IgD-negative memory B cell (primary cell): Measurements from ENCODE around the gene DCANP1. TPM values are rescaled to one million over a fixed set of nuclear protein-coding genes. Genes with fewer than 3 reads are reported as not detected.
A peak's percentile ranks its signal among the peaks of the same experiment; 100 is the strongest.

Experiments used
- H3K27ac Mint-ChIP-seq, 3 donors: one replicate each; pipeline ENCODE4 v1.8.0; 2020 to 2022; ENCODE audit warnings: mild to moderate bottlenecking in 3 of 3, mixed read lengths in 3 of 3, moderate library complexity in 1 of 3
- H3K27me3 Mint-ChIP-seq: one replicate; pipeline ENCODE4 v1.8.0; 2021; ENCODE audit warnings: mixed read lengths
- H3K36me3 Mint-ChIP-seq: one replicate; pipeline ENCODE4 v1.8.0; 2020; ENCODE audit warnings: mild to moderate bottlenecking, mixed read lengths
- H3K4me1 Mint-ChIP-seq, 3 donors: one replicate each; pipeline ENCODE4 v1.8.0; 2020 to 2022; ENCODE audit warnings: mixed read lengths in 3 of 3, mild to moderate bottlenecking in 1 of 3
- H3K4me3 Mint-ChIP-seq, 4 donors: one replicate each; pipeline ENCODE4 v1.8.0; 2020 to 2022; ENCODE audit warnings: mild to moderate bottlenecking in 4 of 4, mixed read lengths in 4 of 4, moderate library complexity in 3 of 4
- H3K9me3 Mint-ChIP-seq, 3 donors: one replicate each; pipeline ENCODE4 v1.8.0; 2020 to 2021; ENCODE audit warnings: mixed read lengths in 3 of 3, mild to moderate bottlenecking in 1 of 3
- polyA plus RNA-seq: library from polyadenylated mRNA; unstranded; fragments of 300-500 nt; fragmentation: Illumina TruSeq; gene quantifications from one replicate; pipeline ENCODE4 v1.2.3, GENCODE V29; 2021

DCANP1 gene
- polyA plus RNA-seq, 1 donor from 2014 or later = not detected

DNA sequence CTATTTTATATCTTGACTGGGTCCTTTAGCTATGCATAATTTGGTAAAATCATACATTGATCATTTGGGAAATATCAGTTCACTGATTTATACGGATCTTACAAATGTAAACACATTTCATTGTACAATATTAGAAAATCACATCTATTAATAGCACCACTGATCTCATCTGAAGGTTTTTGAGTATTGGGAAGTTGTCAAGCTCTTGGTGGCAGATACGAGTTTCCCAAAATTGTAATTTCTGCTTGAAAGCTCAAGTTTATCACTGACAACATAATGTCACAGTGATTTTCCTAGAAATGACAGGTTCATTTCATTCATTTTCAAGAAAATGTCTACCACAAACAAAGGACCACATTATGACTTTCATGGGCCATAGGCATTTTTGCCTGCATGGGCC is 45.1 kb downstream of the DCANP1 start:
- H3K9me3 Mint-ChIP-seq = peaks cover 0 to 3% (median 0%) of the 10 kb centered on the region in 3 donors
- no peaks in the 10 kb centered on the region for H3K36me3 Mint-ChIP-seq
- peak overlapping the region in 1 of 4 donors; percentile 63 for H3K4me3 Mint-ChIP-seq
- peaks cover 5% of the 10 kb centered on the region for H3K27me3 Mint-ChIP-seq
- peaks cover 5 to 18% (median 9%) of the 10 kb centered on the region in 3 donors for H3K4me1 Mint-ChIP-seq
- peak overlapping the region in 1 of 3 donors; percentile 93 for H3K27ac Mint-ChIP-seq

- peak overlapping the region in 3 of 4 donors; percentile 72 to 94 (median 93) for H3K4me3 Mint-ChIP-seq
- H3K27me3 Mint-ChIP-seq = peaks cover 5% of the 10 kb centered on the region
- peaks cover 5 to 22% (median 13%) of the 10 kb centered on the region in 3 donors for H3K4me1 Mint-ChIP-seq
- H3K36me3 Mint-ChIP-seq = no peaks in the 10 kb centered on the region
- peak overlapping the region in 2 of 3 donors; percentile 85 to 93 for H3K27ac Mint-ChIP-seq
- peaks cover 0 to 3% (median 0%) of the 10 kb centered on the region in 3 donors for H3K9me3 Mint-ChIP-seq
Measured at GRCh38 chr5:135400866-135401265, 46.3 kb downstream of the DCANP1 start.

DNA sequence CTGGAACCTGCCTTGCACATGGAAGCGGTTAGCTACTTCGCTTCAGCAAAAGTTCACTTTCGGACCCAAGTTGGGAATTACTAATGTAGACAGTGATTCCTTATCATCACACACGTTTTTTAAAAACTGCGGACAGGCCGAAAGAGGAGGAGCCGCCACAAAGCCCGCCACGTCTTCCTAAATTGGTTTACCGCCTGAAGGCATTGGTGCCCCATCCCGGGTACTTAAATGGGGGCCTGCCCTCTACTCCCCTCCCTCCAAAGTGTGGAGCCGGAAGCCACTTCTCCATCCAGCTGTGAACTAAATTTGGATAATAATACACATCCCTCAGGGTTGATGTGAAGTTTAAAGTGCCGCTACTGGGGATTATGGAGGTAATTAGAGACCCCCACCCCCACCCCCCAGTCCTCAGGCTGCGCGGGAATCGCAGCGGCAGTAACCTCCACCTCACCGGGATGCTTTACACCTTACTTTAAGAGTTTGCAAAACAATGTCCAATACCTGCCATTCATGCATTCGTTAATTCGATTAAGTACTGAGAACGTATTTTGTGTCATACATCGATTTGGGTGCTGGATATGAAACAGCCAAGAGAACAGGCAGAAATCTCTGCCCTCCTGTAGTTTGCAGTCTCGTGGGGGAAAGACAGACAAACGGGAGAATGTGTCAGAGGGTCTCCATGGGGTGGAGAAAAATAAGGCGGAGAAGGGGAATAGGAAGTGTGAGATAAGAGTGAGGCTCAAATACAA is 47.2 kb downstream of the DCANP1 start:
- H3K27ac Mint-ChIP-seq = peak overlapping the region; percentile 85 to 93 (median 89)
- peaks cover 9 to 29% (median 20%) of the 10 kb centered on the region in 3 donors for H3K4me1 Mint-ChIP-seq
- peaks cover 0 to 1% (median 0%) of the 10 kb centered on the region in 3 donors for H3K9me3 Mint-ChIP-seq
- no peaks in the 10 kb centered on the region for H3K36me3 Mint-ChIP-seq
- peak overlapping the region; percentile 83 to 96 (median 94) for H3K4me3 Mint-ChIP-seq
- peaks cover 4% of the 10 kb centered on the region for H3K27me3 Mint-ChIP-seq

GRCh38 chr5:135398855-135399793 is 48.0 kb downstream of the DCANP1 start, which contains the start of gene MACROH2A1:
Gene MACROH2A1 (minus strand): TSS chr5:135399231. CDS start chr5:135389093, 10,138 bp downstream.
- H3K27ac Mint-ChIP-seq = peak within 1 kb of the TSS; percentile 87 to 93 (median 89)
- H3K4me1 Mint-ChIP-seq = peaks cover 12 to 34% (median 25%) of the 10 kb centered on the region in 3 donors
- no peaks in the 10 kb centered on the region for H3K9me3 Mint-ChIP-seq
- peak within 1 kb of the TSS; percentile 83 to 96 (median 94) for H3K4me3 Mint-ChIP-seq
- no peaks in the 10 kb centered on the region for H3K36me3 Mint-ChIP-seq
- peaks cover 4% of the 10 kb centered on the region for H3K27me3 Mint-ChIP-seq

DNA sequence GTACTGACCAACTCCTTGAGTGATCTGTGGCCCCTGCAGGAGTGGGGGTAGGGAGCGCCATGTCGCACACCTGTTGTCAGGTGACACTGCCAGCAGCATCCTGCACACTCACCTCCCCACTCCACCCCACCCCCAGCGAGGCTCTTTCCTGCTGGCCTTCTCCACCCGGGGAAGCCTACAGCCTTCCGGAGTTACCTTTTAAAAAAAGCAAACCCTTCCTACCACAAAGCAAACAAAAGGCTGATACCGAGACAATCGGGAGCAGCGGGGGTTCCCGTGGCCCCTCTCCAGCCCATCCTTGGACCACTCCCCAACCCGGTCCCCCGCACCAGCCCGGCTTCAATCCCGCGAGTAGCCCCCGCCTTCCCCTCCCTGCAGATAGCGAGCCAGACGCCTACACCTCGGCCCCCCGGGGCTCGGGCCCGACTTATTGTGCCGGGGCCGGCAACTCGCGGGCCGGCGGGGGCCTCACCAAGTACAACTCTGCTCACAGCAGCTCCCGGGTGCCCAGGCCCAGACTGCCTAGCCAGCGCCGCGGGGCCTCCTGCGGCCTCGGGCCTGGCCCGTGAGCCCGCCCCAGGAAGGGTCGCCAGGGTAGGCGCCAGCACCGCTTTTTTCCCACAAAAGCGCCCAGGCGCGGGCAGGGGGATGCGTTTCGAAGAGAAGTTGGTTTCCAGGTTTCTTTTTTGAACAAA is 48.8 kb downstream of the DCANP1 start:
- H3K9me3 Mint-ChIP-seq = no peaks in the 10 kb centered on the region
- peaks cover 12 to 42% (median 30%) of the 10 kb centered on the region in 3 donors for H3K4me1 Mint-ChIP-seq
- H3K4me3 Mint-ChIP-seq = peak overlapping the region; percentile 83 to 94 (median 92)
- H3K36me3 Mint-ChIP-seq = no peaks in the 10 kb centered on the region
- peak overlapping the region; percentile 87 to 93 (median 87) for H3K27ac Mint-ChIP-seq
- peaks cover 4% of the 10 kb centered on the region for H3K27me3 Mint-ChIP-seq

- H3K27me3 Mint-ChIP-seq = peaks cover 4% of the 10 kb centered on the region
- H3K4me1 Mint-ChIP-seq = peaks cover 22 to 54% (median 42%) of the 10 kb centered on the region in 3 donors
- peak overlapping the region in 3 of 4 donors; percentile 90 to 94 (median 93) for H3K4me3 Mint-ChIP-seq
- H3K9me3 Mint-ChIP-seq = no peaks in the 10 kb centered on the region
- peak overlapping the region; percentile 86 to 93 (median 87) for H3K27ac Mint-ChIP-seq
- H3K36me3 Mint-ChIP-seq = peaks cover 6% of the 10 kb centered on the region
Measured at GRCh38 chr5:135397084-135397483, 50.1 kb downstream of the DCANP1 start.

DNA sequence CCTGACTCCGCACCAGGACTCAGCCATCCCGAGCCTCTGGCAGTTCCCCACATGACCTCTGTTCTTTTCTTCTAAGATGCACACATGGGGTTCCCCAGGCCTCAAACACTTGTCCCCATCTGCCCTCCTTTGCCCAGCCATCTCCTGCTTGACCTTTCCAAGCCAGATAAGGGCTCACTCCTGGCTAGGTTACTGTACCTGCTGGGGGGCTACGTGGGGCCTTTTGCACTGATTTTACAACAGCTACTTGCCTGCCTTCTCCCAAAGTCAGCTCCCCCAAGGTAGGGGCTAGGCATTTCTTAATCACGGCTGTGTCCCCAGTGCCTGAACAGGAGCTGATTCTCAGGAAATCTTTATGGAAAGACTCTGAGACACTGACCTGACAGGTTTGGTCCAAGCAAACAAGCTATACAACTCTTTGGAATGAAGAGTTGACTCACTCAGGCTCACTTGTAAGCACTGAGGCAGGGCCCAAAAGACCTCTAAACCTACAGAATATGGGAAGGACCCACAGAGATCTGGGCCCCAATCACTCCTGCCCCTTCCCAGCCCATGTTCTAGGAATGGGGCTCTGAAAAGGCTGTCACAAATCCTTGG is 50.6 kb downstream of the DCANP1 start:
- peaks cover 8% of the 10 kb centered on the region for H3K36me3 Mint-ChIP-seq
- peaks cover 4% of the 10 kb centered on the region for H3K27me3 Mint-ChIP-seq
- no peaks in the 10 kb centered on the region for H3K9me3 Mint-ChIP-seq
- peak overlapping the region in 2 of 4 donors; percentile 73 to 93 for H3K4me3 Mint-ChIP-seq
- H3K27ac Mint-ChIP-seq = peak overlapping the region in 1 of 3 donors; percentile 86
- H3K4me1 Mint-ChIP-seq = peaks cover 22 to 59% (median 46%) of the 10 kb centered on the region in 3 donors

GRCh38 chr5:135395866-135396265 is 51.3 kb downstream of the DCANP1 start:
- Mint-ChIP-seq H3K4me1 (peaks cover 22 to 61% (median 46%) of the 10 kb centered on the region in 3 donors), H3K27ac (no peak overlapping the region), H3K36me3 (peaks cover 8% of the 10 kb centered on the region), H3K4me3 (peak overlapping the region in 2 of 4 donors; percentile 11 to 30), H3K9me3 (no peaks in the 10 kb centered on the region), H3K27me3 (peaks cover 2% of the 10 kb centered on the region)

DNA sequence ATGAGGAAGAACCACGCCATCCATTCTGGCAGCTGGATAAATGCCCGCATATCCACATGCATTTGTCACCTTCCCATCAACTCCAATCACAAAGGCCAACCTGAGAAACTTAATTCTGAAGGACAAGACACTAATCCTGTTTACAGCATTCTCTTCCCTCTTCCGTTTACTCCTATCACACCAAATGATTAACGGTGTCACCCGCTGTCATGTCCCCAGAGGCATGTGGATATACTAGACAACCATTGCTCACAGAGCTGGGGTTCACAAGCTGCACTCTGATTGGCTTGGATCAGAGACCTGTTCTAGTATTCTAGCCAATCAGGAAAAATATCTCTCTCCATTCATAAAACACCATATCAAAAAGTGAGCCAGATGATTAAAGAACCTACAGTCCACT is 51.7 kb downstream of the DCANP1 start:
- peak overlapping the region in 2 of 4 donors; percentile 11 to 30 for H3K4me3 Mint-ChIP-seq
- no peak overlapping the region for H3K27ac Mint-ChIP-seq
- H3K27me3 Mint-ChIP-seq = peaks cover 2% of the 10 kb centered on the region
- H3K9me3 Mint-ChIP-seq = no peaks in the 10 kb centered on the region
- H3K4me1 Mint-ChIP-seq = peaks cover 24 to 61% (median 48%) of the 10 kb centered on the region in 3 donors
- H3K36me3 Mint-ChIP-seq = peaks cover 8% of the 10 kb centered on the region

Other genes with a start within 250 kb of the DCANP1 start
- 121 TPM for gene MACROH2A1, start 48.1 kb downstream of the DCANP1 start, polyA plus RNA-seq
- not detected for gene TIFAB, start 5.0 kb upstream of the DCANP1 start, polyA plus RNA-seq
- not detected for gene NEUROG1, start 88.6 kb upstream of the DCANP1 start, polyA plus RNA-seq
- gene CXCL14, start 131.6 kb upstream of the DCANP1 start, polyA plus RNA-seq = not detected